ENCODE results near the gene HTT-AS. TPM values are rescaled to one million over a fixed set of nuclear protein-coding genes. Genes with fewer than 3 reads are reported as not detected.

HTT-AS gene
- total and polyA plus RNA-seq, 2 experiments from 2014 or later = not detected

DNA sequence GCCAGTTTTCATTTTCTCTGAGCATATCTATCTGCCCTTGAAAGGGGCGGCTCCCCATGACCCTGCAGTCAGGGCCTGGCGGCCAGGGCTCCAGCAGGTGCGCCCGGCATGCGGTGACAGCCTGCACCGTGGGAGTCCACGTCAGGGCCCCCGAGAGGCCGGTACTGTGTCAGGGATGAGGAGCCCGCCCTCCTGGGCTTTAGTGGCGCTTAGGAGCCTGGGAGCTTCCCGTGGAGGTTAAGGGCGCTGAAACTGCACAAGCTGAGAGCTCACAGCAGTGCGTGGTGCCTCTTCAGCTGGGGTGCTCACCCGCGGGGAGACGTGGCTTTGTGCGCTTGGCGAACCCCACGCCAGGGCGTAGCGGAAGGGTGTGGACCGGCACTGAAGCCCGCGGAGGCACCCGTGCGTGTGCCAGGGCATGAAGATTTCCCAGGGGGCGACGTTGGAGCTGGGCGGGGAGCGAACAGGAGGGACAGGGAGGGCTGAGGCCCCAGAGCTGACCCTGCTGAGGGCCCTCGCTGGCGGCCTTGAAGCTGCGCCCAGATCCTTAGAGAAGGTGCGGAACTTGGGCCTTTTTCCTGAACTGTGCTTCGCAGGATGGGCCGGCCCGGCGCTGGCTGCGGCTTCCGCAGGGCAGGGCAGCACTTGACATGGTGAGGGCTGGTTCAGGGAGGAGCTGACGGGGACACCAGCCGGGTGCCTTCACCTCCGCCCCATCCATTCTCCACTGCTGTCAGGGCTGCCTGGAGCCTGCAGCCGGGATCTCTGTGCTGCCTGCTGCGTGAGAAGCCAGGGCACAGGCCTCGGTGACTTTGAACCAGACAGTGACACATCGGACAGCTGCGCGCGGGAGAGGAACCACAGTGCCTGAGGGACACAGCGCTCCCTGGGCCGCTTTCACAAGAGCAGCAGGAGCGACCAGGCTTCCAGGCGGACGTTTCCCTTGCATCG lies 32.9 kb downstream of the HTT-AS start:
- Histone ChIP-seq H3K9me3 (ENCODE audit: low read depth) (no peaks in the 10 kb centered on the region), H3K4me2 (no peak overlapping the region), H3K36me3 (replicated peaks; ENCODE audit: insufficient read depth, low read depth) (no peaks in the 10 kb centered on the region), H3K9me2 (replicated peaks; ENCODE audit: insufficient read depth) (no peaks in the 10 kb centered on the region), H3K27ac (no peak overlapping the region), H3K27me3 (no peaks in the 10 kb centered on the region), H2AFZ (no peak overlapping the region), H4K20me1 (ENCODE audit: insufficient read depth, poor library complexity, severe bottlenecking) (no peaks in the 10 kb centered on the region), H3K4me3 (no peak overlapping the region), H3K79me2 (no peaks in the 10 kb centered on the region), H3K4me1 (ENCODE audit: insufficient read depth) (no peaks in the 10 kb centered on the region)
- TF ChIP-seq EZH2 (IDR thresholded peaks at IDR 0.05; ENCODE audit: borderline replicate concordance) (no peak), EZH2phosphoT487 (IDR thresholded peaks at IDR 0.05; ENCODE audit: low read depth, severe bottlenecking, unreplicated experiment) (no peak)
- TF ChIP-seq, protein P1, sequence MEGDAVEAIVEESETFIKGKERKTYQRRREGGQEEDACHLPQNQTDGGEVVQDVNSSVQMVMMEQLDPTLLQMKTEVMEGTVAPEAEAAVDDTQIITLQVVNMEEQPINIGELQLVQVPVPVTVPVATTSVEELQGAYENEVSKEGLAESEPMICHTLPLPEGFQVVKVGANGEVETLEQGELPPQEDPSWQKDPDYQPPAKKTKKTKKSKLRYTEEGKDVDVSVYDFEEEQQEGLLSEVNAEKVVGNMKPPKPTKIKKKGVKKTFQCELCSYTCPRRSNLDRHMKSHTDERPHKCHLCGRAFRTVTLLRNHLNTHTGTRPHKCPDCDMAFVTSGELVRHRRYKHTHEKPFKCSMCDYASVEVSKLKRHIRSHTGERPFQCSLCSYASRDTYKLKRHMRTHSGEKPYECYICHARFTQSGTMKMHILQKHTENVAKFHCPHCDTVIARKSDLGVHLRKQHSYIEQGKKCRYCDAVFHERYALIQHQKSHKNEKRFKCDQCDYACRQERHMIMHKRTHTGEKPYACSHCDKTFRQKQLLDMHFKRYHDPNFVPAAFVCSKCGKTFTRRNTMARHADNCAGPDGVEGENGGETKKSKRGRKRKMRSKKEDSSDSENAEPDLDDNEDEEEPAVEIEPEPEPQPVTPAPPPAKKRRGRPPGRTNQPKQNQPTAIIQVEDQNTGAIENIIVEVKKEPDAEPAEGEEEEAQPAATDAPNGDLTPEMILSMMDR (IDR thresholded peaks at IDR 0.05; ENCODE audit: poor library complexity) = no peak
- no peak for DNase-seq (ENCODE audit: low spot score)
- WGBS (ENCODE audit: low lambda C conversion rate, missing lambda C conversion rate) = 88% methylated on average over 52 of the region's 57 CpGs

DNA sequence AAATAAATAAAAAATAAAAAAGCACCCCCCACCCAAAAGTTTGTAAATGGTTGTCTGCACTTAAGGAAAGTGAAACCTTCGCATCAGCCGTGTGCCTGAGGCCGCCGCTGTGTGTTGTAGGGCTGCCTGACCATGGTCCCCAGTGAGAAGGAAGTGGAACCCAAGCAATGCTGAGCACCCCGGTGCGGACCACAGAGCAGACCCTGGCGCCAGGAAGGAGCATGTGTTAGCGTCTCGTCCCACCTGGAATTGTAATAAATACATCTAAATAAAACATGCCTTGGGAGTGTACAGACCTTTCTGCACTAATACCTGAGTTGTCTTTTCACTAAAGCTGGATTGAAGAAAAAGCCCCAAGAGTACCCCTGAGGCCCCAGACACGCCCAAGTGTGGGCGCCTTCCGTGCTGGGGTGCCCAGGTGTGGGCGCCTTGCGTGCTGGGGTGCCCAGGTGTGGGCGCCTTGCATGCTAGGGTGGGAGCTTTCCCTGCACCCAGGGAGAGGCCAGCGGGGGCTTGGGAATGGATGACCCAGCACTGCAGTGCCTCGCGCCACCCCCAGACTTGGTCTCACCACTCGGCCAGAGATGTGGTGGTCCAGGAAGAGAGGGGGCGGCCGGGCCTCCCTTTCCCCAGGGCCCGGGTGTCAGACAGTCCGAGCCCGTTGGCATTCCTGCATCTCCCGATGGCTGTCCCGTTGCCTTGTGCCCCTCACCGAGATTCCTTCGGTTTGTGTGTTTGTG lies 33.7 kb downstream of the HTT-AS start:
- Histone ChIP-seq H3K27ac (no peak overlapping the region), H3K4me2 (no peak overlapping the region)

DNA sequence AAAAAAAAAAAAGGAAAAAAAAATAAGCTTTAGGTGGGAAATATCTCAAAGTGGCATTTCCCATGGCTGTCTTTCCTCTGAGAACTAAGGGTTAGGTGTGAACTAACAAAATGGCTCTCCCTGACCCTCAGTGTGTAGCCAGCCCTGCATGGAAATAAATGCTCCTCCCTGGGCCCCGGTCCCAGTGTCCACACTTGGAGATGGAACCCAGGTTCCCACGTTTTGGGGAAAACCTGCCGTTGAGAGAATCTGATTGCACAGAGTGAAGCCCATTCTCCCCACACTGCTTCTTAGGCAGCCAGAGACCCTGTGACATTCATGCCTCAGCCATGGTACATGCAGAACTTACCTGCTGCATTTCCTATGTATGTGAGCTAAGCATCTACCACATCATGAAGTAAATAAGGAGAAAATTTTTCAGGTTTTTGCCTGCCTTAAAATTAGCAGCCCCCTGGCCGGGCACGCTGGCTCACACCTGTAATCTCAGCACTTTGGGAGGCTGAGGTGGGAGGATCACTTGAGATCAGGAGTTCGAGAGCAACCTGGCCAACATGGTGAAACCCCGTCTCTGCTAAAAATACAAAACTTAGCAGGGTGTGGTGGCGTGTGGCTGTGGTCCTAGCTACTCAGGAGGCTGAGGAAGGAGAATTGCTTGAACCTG lies 34.5 kb downstream of the HTT-AS start:
- H3K9me2 ChIP-seq (replicated peaks; ENCODE audit: insufficient read depth) = no peaks in the 10 kb centered on the region
- WGBS (ENCODE audit: low lambda C conversion rate, missing lambda C conversion rate) = 85% methylated on average over 8 of the region's 8 CpGs
- H3K9me3 ChIP-seq (ENCODE audit: low read depth) = no peaks in the 10 kb centered on the region
- H3K4me1 ChIP-seq (ENCODE audit: insufficient read depth) = no peaks in the 10 kb centered on the region
- no peaks in the 10 kb centered on the region for H3K79me2 ChIP-seq
- no peak overlapping the region for H3K4me2 ChIP-seq
- no peak for DNase-seq (ENCODE audit: low spot score)
- TF ChIP-seq EZH2 (IDR thresholded peaks at IDR 0.05; ENCODE audit: borderline replicate concordance) = no peak
- TF ChIP-seq, protein P1 (IDR thresholded peaks at IDR 0.05; ENCODE audit: poor library complexity) = no peak
- TF ChIP-seq EZH2phosphoT487 (IDR thresholded peaks at IDR 0.05; ENCODE audit: low read depth, severe bottlenecking, unreplicated experiment) = no peak
- H3K27ac ChIP-seq = no peak overlapping the region
- H3K4me3 ChIP-seq = no peak overlapping the region
- H3K36me3 ChIP-seq (replicated peaks; ENCODE audit: insufficient read depth, low read depth) = no peaks in the 10 kb centered on the region
- H3K27me3 ChIP-seq = no peaks in the 10 kb centered on the region
- H4K20me1 ChIP-seq (ENCODE audit: insufficient read depth, poor library complexity, severe bottlenecking) = no peaks in the 10 kb centered on the region
- no peak overlapping the region for H2AFZ ChIP-seq

More for the DNA sequence above, 33.7 kb downstream of the HTT-AS start:
- Histone ChIP-seq H3K4me3 (no peak overlapping the region), H3K79me2 (no peaks in the 10 kb centered on the region), H3K4me1 (ENCODE audit: insufficient read depth) (no peaks in the 10 kb centered on the region), H3K36me3 (replicated peaks; ENCODE audit: insufficient read depth, low read depth) (no peaks in the 10 kb centered on the region), H4K20me1 (ENCODE audit: insufficient read depth, poor library complexity, severe bottlenecking) (no peaks in the 10 kb centered on the region), H3K27me3 (no peaks in the 10 kb centered on the region), H3K9me3 (ENCODE audit: low read depth) (no peaks in the 10 kb centered on the region), H2AFZ (no peak overlapping the region), H3K9me2 (replicated peaks; ENCODE audit: insufficient read depth) (no peaks in the 10 kb centered on the region)
- no peak for DNase-seq (ENCODE audit: low spot score)
- TF ChIP-seq EZH2 (IDR thresholded peaks at IDR 0.05; ENCODE audit: borderline replicate concordance) = no peak
- no peak for TF ChIP-seq EZH2phosphoT487 (IDR thresholded peaks at IDR 0.05; ENCODE audit: low read depth, severe bottlenecking, unreplicated experiment)
- TF ChIP-seq, protein P1 (IDR thresholded peaks at IDR 0.05; ENCODE audit: poor library complexity) = no peak
- 95% methylated on average over 28 of the region's 28 CpGs for WGBS (ENCODE audit: low lambda C conversion rate, missing lambda C conversion rate)

All from hepatocyte (in vitro differentiated cells).